Effector memory CD4-positive, alpha-beta T cell (primary cell): ENCODE data around the gene BMAL2.

ENCODE experiments used
- DNase-seq, 3 donors: peaks; one replicate each; pipeline ENCODE4 v3.0.0-alpha.2; 2020
- H3K27ac ChIP-seq: 2 replicates; pipeline ENCODE4 v1.7.0; 2013; ENCODE audit warnings: mild to moderate bottlenecking, low read length, moderate library complexity; ENCODE audit not compliant: insufficient read depth, poor library complexity, severe bottlenecking
- H3K27me3 ChIP-seq: replicated peaks from 2 replicates; pipeline ENCODE4 v1.7.0; 2013; ENCODE audit warnings: mild to moderate bottlenecking, low read length; ENCODE audit not compliant: insufficient read depth, control insufficient read depth, poor library complexity, severe bottlenecking
- H3K36me3 ChIP-seq: 2 replicates; pipeline ENCODE4 v1.7.0; 2013; ENCODE audit warnings: mild to moderate bottlenecking, low read length, moderate library complexity; ENCODE audit not compliant: control insufficient read depth, insufficient read depth
- H3K4me1 ChIP-seq: 2 replicates; pipeline ENCODE4 v1.7.0; 2013; ENCODE audit warnings: low read length, mild to moderate bottlenecking; ENCODE audit not compliant: control insufficient read depth, insufficient read depth, poor library complexity, severe bottlenecking
- H3K4me3 ChIP-seq: 2 replicates; pipeline ENCODE4 v1.7.0; 2013; ENCODE audit warnings: low read length, low read depth, mild to moderate bottlenecking; ENCODE audit not compliant: insufficient read depth, poor library complexity, severe bottlenecking
- H3K9me3 ChIP-seq: 2 replicates; pipeline ENCODE4 v1.7.0; 2013; ENCODE audit warnings: mild to moderate bottlenecking, low read length, moderate library complexity; ENCODE audit not compliant: control insufficient read depth

Gene BMAL2

DNA sequence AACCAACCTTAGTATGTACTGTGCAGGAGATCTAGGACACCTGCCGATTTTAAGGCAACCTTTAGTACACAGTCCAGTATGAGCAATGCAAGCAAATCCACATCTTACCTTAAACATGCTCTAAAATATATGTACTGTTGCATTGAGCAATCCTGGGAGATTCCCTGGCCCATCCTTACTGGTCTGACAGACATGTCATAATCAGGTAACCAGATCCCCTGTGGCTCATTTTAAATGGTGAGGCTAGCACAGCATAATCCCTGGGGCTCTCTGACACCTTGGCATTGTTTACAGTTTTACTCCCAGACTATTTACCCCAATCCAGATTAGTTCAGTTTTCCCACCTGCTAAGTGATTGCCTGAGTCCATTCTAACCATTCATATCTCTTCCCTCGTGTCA is 15.1 kb downstream of the BMAL2 start:
- no peaks in the 10 kb centered on the region for H3K36me3 ChIP-seq
- H3K4me3 ChIP-seq = no peak overlapping the region
- no peaks in the 10 kb centered on the region for H3K4me1 ChIP-seq
- no peak overlapping the region for H3K27ac ChIP-seq
- H3K9me3 ChIP-seq = no peaks in the 10 kb centered on the region
- DNase-seq = no peak
- no peaks in the 10 kb centered on the region for H3K27me3 ChIP-seq

DNA sequence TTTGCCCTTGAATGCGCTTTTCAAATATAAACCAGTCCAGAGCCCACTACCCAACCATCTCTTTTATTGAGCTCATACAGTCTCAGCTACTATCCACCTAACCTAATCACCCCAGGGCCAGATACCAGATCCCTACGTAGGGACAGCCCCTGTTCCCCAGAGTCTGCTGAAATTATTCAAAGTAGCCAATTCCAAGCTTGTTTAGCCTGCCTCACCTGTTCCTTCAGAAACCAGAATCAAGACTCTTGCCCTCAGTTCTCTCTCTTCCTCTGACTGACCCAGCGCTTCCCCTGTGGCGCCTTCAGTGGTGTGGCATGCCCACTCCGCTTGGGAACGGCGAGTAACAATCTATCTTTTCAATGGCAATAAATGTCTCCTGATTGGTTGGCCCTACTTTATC is 18.8 kb downstream of the BMAL2 start:
- H3K4me3 ChIP-seq = no peak overlapping the region
- no peak for DNase-seq
- no peaks in the 10 kb centered on the region for H3K27me3 ChIP-seq
- H3K27ac ChIP-seq = no peak overlapping the region
- H3K9me3 ChIP-seq = no peaks in the 10 kb centered on the region
- H3K36me3 ChIP-seq = no peaks in the 10 kb centered on the region
- H3K4me1 ChIP-seq = no peaks in the 10 kb centered on the region

DNA sequence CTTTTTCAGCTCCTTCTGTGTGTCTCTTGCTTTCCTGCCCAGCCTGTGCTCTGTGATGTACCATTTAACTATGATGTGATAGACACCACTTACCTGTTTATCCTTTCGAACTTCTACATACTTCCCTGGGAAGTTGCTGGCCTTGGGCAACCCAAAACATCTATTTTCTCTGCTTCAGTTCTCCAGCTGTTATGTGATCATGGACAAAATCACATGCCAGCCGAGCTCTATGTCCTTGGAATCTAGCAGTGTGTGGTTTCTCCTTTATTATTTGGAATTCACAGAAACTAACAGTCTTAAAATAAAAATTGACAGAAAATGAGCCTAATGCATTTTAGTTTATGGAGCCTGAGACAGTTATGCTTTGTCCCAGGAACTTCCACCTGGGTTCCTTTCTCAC is 22.9 kb downstream of the BMAL2 start:
- Histone ChIP-seq H3K4me3 (no peak overlapping the region), H3K9me3 (no peaks in the 10 kb centered on the region), H3K36me3 (no peaks in the 10 kb centered on the region), H3K4me1 (no peaks in the 10 kb centered on the region), H3K27ac (no peak overlapping the region), H3K27me3 (no peaks in the 10 kb centered on the region)
- no peak for DNase-seq

DNA sequence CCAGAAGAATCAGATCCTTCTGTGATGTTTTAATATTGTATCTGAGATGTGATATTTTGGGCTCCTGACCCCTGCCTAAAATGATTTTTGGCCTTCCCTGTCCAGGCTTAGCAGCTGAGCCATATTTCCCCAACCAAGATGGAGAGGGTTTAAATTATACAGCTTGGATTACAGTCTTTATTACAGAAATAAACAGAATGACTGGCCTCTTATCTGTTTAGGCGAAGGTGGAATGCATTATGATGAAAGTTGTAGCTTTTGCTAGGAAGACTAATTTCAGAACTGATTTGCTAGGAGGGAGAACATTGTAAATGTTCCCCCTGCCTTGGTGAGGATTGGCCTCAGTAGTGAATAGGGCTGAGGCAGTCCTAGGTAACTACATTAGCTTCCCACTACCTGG is 23.3 kb downstream of the BMAL2 start:
- Histone ChIP-seq H3K4me1 (no peaks in the 10 kb centered on the region), H3K4me3 (no peak overlapping the region), H3K27ac (no peak overlapping the region), H3K27me3 (no peaks in the 10 kb centered on the region), H3K36me3 (no peaks in the 10 kb centered on the region), H3K9me3 (no peaks in the 10 kb centered on the region)
- no peak for DNase-seq

DNA sequence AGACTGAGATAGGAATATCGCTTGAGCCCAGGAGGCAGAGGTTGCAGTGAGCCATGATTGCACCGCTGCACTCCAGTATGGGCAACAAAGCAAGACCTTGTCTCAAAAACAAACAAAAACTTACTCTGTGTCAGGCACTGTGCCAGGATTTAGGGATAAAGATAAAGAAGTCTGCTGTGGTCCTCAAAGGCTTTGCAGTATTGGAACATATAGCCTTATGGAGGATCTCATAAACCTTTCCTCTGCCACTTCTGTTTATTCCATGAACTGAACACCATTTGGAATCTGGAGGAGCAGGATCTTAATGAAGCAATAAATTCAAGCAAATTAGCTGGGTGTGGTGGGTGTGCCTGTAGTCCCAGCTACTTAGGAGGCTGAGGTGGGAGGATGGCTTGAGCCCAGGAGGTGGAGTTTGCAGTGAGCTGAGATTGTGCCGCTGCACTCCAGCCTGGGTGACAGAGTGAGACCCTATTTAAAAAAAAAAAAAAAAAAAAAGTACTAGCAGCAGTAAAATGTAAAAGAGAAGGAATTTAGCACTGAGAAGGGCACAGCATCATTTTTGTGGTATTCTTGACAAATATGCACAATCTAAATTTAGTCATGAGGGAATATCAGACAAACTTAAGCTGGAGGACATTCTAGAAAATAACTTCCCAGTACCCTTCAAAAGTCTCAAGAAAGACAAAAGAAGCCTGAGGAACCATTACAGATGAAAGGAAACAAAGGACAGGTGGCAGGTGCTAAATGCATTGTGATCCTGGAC is 27.1 kb downstream of the BMAL2 start:
- Histone ChIP-seq H3K27me3 (no peaks in the 10 kb centered on the region), H3K4me3 (no peak overlapping the region), H3K36me3 (no peaks in the 10 kb centered on the region), H3K9me3 (no peaks in the 10 kb centered on the region), H3K27ac (no peak overlapping the region), H3K4me1 (no peaks in the 10 kb centered on the region)
- DNase-seq = no peak

DNA sequence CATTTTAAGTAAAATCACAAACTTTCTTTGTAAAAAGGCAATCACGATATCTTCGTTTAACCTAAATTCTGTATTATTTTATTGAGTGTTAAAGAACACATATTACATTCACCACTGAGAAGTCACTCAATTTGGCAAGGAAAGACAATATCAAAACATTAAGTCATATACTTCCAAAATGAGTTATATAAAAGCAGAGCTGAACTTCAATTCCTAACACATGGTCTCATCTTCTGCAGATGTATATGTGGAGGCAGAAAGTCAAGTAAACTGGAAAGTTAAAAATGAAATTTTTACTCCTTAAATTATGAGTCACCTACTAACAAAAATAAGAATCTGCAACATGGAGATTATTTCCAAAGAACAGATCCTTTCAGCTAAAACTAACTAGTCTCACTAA is 28.7 kb downstream of the BMAL2 start:
- Histone ChIP-seq H3K27ac (no peak overlapping the region), H3K4me1 (no peaks in the 10 kb centered on the region), H3K4me3 (no peak overlapping the region), H3K36me3 (no peaks in the 10 kb centered on the region), H3K27me3 (no peaks in the 10 kb centered on the region), H3K9me3 (no peaks in the 10 kb centered on the region)
- no peak for DNase-seq

DNA sequence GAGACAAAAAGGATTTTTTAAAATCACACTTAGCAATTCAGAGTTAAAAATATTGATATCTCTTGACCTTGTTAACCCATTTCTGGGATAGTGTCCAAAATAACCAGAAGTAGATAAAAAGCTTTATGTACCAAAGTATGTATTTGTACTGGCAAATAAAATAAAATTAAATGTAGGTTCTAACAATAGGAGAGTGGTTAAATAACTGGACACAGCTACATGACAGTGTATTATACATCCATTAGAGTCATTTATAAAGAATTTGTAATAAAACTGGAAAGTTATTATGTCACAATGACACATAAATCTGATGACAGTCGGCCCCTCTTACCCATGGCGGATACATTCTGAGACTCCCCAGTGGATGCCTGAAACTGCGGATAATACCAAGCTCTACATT is 34.0 kb downstream of the BMAL2 start:
- H3K27ac ChIP-seq = no peak overlapping the region
- no peaks in the 10 kb centered on the region for H3K9me3 ChIP-seq
- H3K36me3 ChIP-seq = no peaks in the 10 kb centered on the region
- no peak overlapping the region for H3K4me3 ChIP-seq
- H3K27me3 ChIP-seq = no peaks in the 10 kb centered on the region
- DNase-seq = no peak
- no peaks in the 10 kb centered on the region for H3K4me1 ChIP-seq

DNA sequence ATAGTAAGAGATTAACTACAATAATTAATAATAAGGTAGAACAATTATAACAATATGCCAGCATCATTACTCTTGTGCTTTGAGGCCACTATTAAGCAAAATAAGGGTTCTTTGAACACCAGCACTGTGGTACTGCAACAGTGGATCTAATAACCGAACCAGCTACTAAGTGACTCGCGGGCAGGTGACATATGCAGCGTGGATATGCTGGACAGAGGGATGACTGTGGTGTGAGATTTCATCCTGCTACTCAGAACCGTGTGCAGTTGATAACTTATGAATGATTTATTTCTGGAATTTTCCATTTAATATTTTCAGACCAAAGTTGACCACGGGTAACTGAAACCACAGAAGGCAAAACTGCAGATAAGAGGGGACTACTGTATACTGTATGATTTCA is 34.4 kb downstream of the BMAL2 start:
- DNase-seq = no peak
- no peak overlapping the region for H3K27ac ChIP-seq
- H3K36me3 ChIP-seq = no peaks in the 10 kb centered on the region
- H3K4me3 ChIP-seq = no peak overlapping the region
- H3K9me3 ChIP-seq = no peaks in the 10 kb centered on the region
- no peaks in the 10 kb centered on the region for H3K4me1 ChIP-seq
- H3K27me3 ChIP-seq = no peaks in the 10 kb centered on the region

DNA sequence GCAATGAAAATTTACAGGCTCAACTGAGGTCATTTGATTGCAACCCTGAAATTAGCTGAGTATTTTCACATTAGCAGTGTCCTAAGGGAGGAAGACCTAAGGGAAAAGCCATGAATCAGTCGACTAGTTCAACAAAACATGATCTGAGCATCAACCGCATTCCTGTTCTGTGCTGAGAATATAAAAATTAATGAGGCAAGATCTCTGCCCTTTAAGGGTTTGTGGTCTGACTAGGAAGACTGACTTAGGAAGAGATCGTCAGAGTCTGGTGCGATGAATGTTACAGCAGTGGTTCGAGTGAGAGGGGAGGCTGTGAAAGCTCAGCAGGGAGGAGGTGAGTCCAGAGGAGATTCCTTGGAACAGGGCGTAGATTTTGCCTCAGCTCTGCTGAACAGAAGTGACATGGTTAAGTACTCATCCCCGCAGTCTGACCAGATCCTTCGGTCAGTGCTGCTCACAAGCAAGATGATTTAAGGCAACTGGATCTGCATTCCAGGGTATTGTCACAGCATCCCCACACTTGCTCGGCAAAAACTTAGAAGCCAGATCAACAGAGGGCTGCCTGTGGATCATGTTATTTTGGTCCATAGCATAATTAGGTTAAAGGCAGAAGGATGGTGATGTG is 49.6 kb downstream of the BMAL2 start:
- no peaks in the 10 kb centered on the region for H3K36me3 ChIP-seq
- H3K27me3 ChIP-seq = no peaks in the 10 kb centered on the region
- DNase-seq = no peak

More for the DNA sequence above, 49.6 kb downstream of the BMAL2 start:
- no peak overlapping the region for H3K4me3 ChIP-seq
- H3K9me3 ChIP-seq = no peaks in the 10 kb centered on the region
- H3K4me1 ChIP-seq = no peaks in the 10 kb centered on the region
- H3K27ac ChIP-seq = no peak overlapping the region
